ENCODE measurements around the gene PAQR5. TPM values are rescaled to one million over a fixed set of nuclear protein-coding genes. Genes with fewer than 3 reads are reported as not detected.

Gene PAQR5
- total and polyA plus RNA-seq, 9 of the 15 experiments (the other 6 are each of a cell fraction or from before 2014, with no cell fraction given), result 0.04 to 0.08 TPM; not detected in 7

- Histone ChIP-seq H3K9me1 (ENCODE audit: control insufficient read depth, insufficient read depth, low read length) (no peaks in the 10 kb centered on the region), H3K4me1 (replicated peaks in 1 of 2; ENCODE audit: control insufficient read depth in 2 of 2, insufficient read depth in 2 of 2, low read length in 2 of 2) (no peaks in the 10 kb centered on the region), H3K4me3 (no peak overlapping the region), H4K20me1 (replicated peaks; ENCODE audit: control insufficient read depth, insufficient read depth, low read length) (no peaks in the 10 kb centered on the region), H2AFZ (ENCODE audit: low read depth, low read length) (no peak overlapping the region), H3K9ac (ENCODE audit: insufficient read depth in 1 of 2, low read depth in 2 of 2, low read length in 2 of 2) (no peak overlapping the region), H3K27ac (ENCODE audit: extremely low read depth, low read depth, low read length) (no peak overlapping the region), H3K9me3 (replicated peaks; ENCODE audit: control insufficient read depth, insufficient read depth, low read depth, low read length) (no peaks in the 10 kb centered on the region), H3K36me3 (ENCODE audit: control insufficient read depth, insufficient read depth, low read length) (peaks cover 96% of the 10 kb centered on the region), H3K27me3 (ENCODE audit: control insufficient read depth in 2 of 2, insufficient read depth in 2 of 2, low read length in 2 of 2) (no peaks in the 10 kb centered on the region), H3K4me2 (ENCODE audit: insufficient read depth, low read length) (no peak overlapping the region), H3K79me2 (ENCODE audit: control insufficient read depth, insufficient read depth, low read length) (no peaks in the 10 kb centered on the region)
- CTCF ChIA-PET (ENCODE audit: low intra/inter-chr PET ratio), result no interaction called here
- no TSS peak for BruUV-seq (replicated peaks)
- ATAC-seq (no peak), FAIRE-seq (no peak), DNase-seq (ENCODE audit: extremely low read depth in 1 of 4, low spot score in 3 of 4) (no peak)
- TF ChIP-seq TBP (optimal IDR thresholded peaks at IDR 0.05; ENCODE audit: low read depth, low read length) (no peak), C11orf30 (IDR thresholded peaks at IDR 0.05; ENCODE audit: low read depth) (no peak), PHF21A (IDR thresholded peaks at IDR 0.05; ENCODE audit: borderline replicate concordance, low read depth) (no peak), SNIP1 (IDR thresholded peaks at IDR 0.05; ENCODE audit: low read depth) (no peak), ZC3H4 (CRISPR knock-in tag; IDR thresholded peaks at IDR 0.05; ENCODE audit: borderline replicate concordance) (no peak), FOS (IDR thresholded peaks at IDR 0.05; ENCODE audit: extremely low read depth, insufficient read length) (no peak), PCBP1 (IDR thresholded peaks at IDR 0.05; ENCODE audit: low read depth, low read length, poor library complexity, severe bottlenecking) (no peak), NCOA2 (IDR thresholded peaks at IDR 0.05; ENCODE audit: partially characterized antibody in 2 of 2) (no peak), HDAC1 (IDR thresholded peaks at IDR 0.05) (no peak), KLF6 (CRISPR knock-in tag; IDR thresholded peaks at IDR 0.05; ENCODE audit: borderline replicate concordance) (no peak), ATF7 (IDR thresholded peaks at IDR 0.05) (no peak)
- TF ChIP-seq, protein P1, sequence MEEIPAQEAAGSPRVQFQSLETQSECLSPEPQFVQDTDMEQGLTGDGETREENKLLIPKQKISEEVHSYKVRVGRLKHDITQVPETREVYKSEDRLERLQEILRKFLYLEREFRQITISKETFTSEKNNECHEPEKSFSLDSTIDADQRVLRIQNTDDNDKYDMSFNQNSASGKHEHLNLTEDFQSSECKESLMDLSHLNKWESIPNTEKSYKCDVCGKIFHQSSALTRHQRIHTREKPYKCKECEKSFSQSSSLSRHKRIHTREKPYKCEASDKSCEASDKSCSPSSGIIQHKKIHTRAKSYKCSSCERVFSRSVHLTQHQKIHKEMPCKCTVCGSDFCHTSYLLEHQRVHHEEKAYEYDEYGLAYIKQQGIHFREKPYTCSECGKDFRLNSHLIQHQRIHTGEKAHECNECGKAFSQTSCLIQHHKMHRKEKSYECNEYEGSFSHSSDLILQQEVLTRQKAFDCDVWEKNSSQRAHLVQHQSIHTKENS (CRISPR knock-in tag; IDR thresholded peaks at IDR 0.05), result no peak
- in situ Hi-C loops (cut with MboI) (no loop called here), intact Hi-C loops (cut with micrococcal nuclease) (no loop called here)
- 89% methylated on average over 5 of the region's 5 CpGs for WGBS (ENCODE audit: insufficient coverage, low coverage, missing lambda C conversion rate)
- POLR2A ChIA-PET, result interaction anchor here (4.2 kb wide), 1 partner anchor 9 kb away, joined by 37 read pairs; the partner anchor contains the start of gene RPLP1
Observed at GRCh38 chr15:69443032-69443611, 144.4 kb downstream of the PAQR5 start.
